ENCODE data around the gene RMND1. TPM values are rescaled to one million over a fixed set of nuclear protein-coding genes. Genes with fewer than 3 reads are reported as not detected.
A peak's percentile ranks its signal among the peaks of the same experiment; 100 is the strongest.

RMND1 gene
- total and polyA plus RNA-seq, 9 of the 15 experiments (the other 6 are each of a cell fraction or from before 2014, with no cell fraction given), result 26.9 to 47.8 (median 36.2) TPM

DNA sequence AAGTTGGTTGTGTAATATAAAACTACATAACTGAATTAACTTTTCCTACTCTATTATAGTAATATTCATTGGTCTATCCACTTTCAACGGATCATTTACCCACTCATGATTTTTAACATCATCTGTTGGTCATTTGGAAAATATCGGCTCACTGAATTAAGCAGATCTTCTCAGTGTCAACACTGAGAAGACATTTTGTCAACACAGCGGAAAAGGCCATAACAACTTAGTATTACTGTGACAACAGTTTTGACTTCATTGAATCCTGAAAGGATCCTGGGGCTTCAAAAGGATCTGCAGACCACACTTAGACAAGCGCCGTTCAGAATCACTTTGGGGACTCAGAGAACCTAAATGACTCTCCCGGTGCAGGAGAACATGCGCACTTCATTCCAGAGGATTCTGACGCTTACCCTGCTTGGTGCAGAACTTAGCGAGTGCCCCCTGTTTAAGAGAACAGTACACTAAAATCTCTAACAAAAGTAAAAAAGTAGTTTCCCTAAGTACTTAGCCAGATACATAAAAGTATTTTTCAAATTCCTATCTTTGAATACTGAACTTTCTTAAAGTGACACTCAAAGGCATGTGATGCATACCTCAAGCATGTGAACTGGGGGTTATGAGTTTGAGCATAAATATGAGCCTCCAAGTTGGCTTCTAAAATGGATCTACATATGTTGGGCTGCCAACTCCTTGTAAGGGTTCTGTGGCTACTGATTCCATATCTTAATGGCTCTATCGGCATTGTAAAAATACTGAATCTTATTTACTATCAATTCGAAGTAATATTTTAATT lies 64.6 kb downstream of the RMND1 start:
- H3K27me3 ChIP-seq (ENCODE audit: control insufficient read depth in 2 of 2, insufficient read depth in 2 of 2, low read length in 2 of 2), result no peaks in the 10 kb centered on the region
- peaks cover 10 to 20% of the 10 kb centered on the region in 2 experiments; a peak in 4 of 5 replicates for H3K4me1 ChIP-seq (replicated peaks in 1 of 2; ENCODE audit: control insufficient read depth in 2 of 2, insufficient read depth in 2 of 2, low read length in 2 of 2)
- no peaks in the 10 kb centered on the region for H3K9me1 ChIP-seq (ENCODE audit: control insufficient read depth, insufficient read depth, low read length)
- no peak overlapping the region for H3K4me3 ChIP-seq
- in situ Hi-C loops (cut with MboI) (no loop called here), intact Hi-C loops (cut with micrococcal nuclease) (no loop called here)
- CTCF ChIA-PET (ENCODE audit: low intra/inter-chr PET ratio), result no interaction called here
- no TSS peak for BruUV-seq (replicated peaks)
- peaks cover 68% of the 10 kb centered on the region for H3K79me2 ChIP-seq (ENCODE audit: control insufficient read depth, insufficient read depth, low read length)
- FAIRE-seq, result no peak
- POLR2A ChIA-PET, result no interaction called here
- TF ChIP-seq, protein P1, sequence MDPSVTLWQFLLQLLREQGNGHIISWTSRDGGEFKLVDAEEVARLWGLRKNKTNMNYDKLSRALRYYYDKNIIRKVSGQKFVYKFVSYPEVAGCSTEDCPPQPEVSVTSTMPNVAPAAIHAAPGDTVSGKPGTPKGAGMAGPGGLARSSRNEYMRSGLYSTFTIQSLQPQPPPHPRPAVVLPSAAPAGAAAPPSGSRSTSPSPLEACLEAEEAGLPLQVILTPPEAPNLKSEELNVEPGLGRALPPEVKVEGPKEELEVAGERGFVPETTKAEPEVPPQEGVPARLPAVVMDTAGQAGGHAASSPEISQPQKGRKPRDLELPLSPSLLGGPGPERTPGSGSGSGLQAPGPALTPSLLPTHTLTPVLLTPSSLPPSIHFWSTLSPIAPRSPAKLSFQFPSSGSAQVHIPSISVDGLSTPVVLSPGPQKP (CRISPR knock-in tag; IDR thresholded peaks at IDR 0.05), result no peak
- TF ChIP-seq FUS (optimal IDR thresholded peaks at IDR 0.05; ENCODE audit: low read depth, low read length) (no peak), ZNF124 (CRISPR knock-in tag; IDR thresholded peaks at IDR 0.05) (no peak), EZH2 (IDR thresholded peaks at IDR 0.05; ENCODE audit: borderline replicate concordance, low read depth, low read length) (no peak), RB1 (IDR thresholded peaks at IDR 0.05; ENCODE audit: low read depth) (no peak), ZNF316 (IDR thresholded peaks at IDR 0.05) (peak; percentile 62), MAFF (IDR thresholded peaks at IDR 0.05; ENCODE audit: low read length) (0 out of 2 replicates have a peak, but pooled peaks have one; percentile 6), ELF2 (CRISPR knock-in tag; IDR thresholded peaks at IDR 0.05) (no peak), DPF2 (IDR thresholded peaks at IDR 0.05) (no peak), C11orf30 (IDR thresholded peaks at IDR 0.05; ENCODE audit: low read depth) (peak; percentile 39), NRF1 (conservative IDR thresholded peaks at IDR 0.05 in 1 of 2, IDR thresholded peaks at IDR 0.05 in 1 of 2) (no peak)
- TF ChIP-seq, protein P2, sequence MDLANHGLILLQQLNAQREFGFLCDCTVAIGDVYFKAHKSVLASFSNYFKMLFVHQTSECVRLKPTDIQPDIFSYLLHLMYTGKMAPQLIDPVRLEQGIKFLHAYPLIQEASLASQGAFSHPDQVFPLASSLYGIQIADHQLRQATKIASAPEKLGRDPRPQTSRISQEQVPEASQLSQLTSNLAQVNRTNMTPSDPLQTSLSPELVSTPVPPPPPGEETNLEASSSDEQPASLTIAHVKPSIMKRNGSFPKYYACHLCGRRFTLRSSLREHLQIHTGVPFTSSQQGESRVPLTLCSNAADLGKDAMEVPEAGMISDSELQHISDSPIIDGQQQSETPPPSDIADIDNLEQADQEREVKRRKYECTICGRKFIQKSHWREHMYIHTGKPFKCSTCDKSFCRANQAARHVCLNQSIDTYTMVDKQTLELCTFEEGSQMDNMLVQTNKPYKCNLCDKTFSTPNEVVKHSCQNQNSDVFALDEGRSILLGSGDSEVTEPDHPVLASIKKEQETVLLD (IDR thresholded peaks at IDR 0.05), result no peak
- TF ChIP-seq, protein P3, sequence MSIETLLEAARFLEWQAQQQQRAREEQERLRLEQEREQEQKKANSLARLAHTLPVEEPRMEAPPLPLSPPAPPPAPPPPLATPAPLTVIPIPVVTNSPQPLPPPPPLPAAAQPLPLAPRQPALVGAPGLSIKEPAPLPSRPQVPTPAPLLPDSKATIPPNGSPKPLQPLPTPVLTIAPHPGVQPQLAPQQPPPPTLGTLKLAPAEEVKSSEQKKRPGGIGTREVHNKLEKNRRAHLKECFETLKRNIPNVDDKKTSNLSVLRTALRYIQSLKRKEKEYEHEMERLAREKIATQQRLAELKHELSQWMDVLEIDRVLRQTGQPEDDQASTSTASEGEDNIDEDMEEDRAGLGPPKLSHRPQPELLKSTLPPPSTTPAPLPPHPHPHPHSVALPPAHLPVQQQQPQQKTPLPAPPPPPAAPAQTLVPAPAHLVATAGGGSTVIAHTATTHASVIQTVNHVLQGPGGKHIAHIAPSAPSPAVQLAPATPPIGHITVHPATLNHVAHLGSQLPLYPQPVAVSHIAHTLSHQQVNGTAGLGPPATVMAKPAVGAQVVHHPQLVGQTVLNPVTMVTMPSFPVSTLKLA (conservative IDR thresholded peaks at IDR 0.05), result no peak
- no peak overlapping the region for H3K9ac ChIP-seq (ENCODE audit: insufficient read depth in 1 of 2, low read depth in 2 of 2, low read length in 2 of 2)
- WGBS (ENCODE audit: insufficient coverage, low coverage, missing lambda C conversion rate), result 83% methylated on average over 11 of the region's 11 CpGs
- no peak overlapping the region; the same call in 2 of the 3 replicates for H3K27ac ChIP-seq (ENCODE audit: extremely low read depth, low read depth, low read length)
- peaks cover 4% of the 10 kb centered on the region; the same call in 1 of the 2 replicates for H4K20me1 ChIP-seq (replicated peaks; ENCODE audit: control insufficient read depth, insufficient read depth, low read length)
- ATAC-seq, result no peak
- H3K4me2 ChIP-seq (ENCODE audit: insufficient read depth, low read length), result no peak overlapping the region
- no peaks in the 10 kb centered on the region for H3K9me3 ChIP-seq (replicated peaks; ENCODE audit: control insufficient read depth, insufficient read depth, low read depth, low read length)
- H3K36me3 ChIP-seq (ENCODE audit: control insufficient read depth, insufficient read depth, low read length), result peaks cover 19% of the 10 kb centered on the region
- H2AFZ ChIP-seq (ENCODE audit: low read depth, low read length), result no peak overlapping the region
- no peak for DNase-seq (ENCODE audit: extremely low read depth in 1 of 4, low spot score in 3 of 4)

Measured in K562 (cell line).